ENCODE measurements around the gene PHF11.
"Not testable (repeated sequence)": the region's sequence is repeated elsewhere in the genome, so short reads cannot be mapped to it uniquely, and the experiment has no call there.

PHF11 gene

DNA sequence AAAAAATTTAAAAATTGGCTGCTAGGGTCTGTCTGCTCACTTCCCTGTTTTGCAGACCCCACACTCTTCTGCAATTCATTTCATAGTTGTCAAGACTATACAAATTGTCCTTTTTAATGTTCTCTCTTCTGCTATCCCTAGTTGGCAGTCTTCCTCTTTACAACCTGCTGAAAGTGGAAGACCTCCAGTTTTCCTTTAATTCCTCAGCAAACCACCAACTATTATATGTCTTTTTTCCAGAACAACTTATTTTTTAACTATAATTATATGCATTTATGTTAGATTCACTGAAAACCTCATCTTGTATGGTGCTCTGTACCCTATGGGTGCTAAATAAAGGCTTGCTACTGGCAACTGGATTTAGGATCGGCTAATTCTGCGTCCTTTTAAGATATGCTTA is 1.1 kb upstream of the PHF11 start:
- TF ChIP-seq POLR2A (IDR thresholded peaks at IDR 0.05; ENCODE audit: low read depth, low read length): no peak
- no peak for TF ChIP-seq PAX5 (IDR thresholded peaks at IDR 0.05; ENCODE audit: insufficient read depth, low read length, severe bottlenecking)
- TF ChIP-seq SPI1 (IDR thresholded peaks at IDR 0.05; ENCODE audit: low read depth, low read length): no peak
- no peak for TF ChIP-seq TAF1 (IDR thresholded peaks at IDR 0.05; ENCODE audit: low read depth, low read length)
- no peak for TF ChIP-seq POU2F2 (IDR thresholded peaks at IDR 0.05; ENCODE audit: low read depth, low read length)
- no peak for TF ChIP-seq POLR2AphosphoS5 (IDR thresholded peaks at IDR 0.05; ENCODE audit: low read depth, low read length)
- DNase-seq (ENCODE audit: insufficient read length, low spot score) (no peak), FAIRE-seq (no peak)

DNA sequence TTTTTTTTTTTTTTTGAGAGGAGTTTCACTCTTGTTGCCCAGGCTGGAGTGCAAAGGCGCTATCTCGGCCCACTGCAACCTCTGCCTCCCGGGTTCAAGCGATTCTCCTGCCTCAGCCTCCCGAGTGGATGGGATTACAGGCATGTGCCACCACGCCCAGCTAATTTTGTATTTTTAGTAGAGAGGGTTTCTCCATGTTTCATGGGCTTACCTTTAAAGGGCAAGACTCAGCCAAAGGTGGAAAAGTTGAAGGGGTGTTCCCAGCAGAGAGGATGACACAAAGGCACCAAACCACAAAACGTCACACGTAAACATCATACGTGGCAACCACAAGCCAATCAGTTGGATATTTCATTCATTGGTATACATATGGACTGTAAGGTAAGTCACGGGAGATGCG is 1.1 kb downstream of the PHF11 start:
- DNase-seq (ENCODE audit: insufficient read length, low spot score): not testable (repeated sequence)
- peak; percentile 65 for FAIRE-seq

DNA sequence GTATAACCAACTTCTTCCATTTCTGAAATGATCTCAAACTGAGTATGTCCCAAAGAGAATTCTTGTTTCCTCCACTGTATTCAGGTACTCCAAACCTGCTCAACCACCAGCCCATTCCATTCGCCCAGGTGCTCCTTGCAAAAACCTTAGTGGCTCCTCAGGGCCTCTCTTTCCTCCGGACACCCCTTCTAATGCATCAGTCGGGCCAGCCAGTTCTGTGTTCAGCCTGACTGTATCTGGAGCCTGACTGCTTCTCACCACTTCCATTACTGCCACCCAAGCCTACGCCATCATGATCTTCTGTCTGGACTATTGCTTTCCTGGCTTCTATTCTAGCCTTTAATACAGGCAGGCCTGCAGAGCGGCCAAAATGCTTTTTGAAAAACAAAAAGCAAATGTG is 1.5 kb downstream of the PHF11 start:
- DNase-seq (ENCODE audit: insufficient read length, low spot score) (no peak), FAIRE-seq (peak; percentile 28)
- TF ChIP-seq POU2F2 (IDR thresholded peaks at IDR 0.05; ENCODE audit: low read depth, low read length) (no peak), TAF1 (IDR thresholded peaks at IDR 0.05; ENCODE audit: low read depth, low read length) (no peak), POLR2A (IDR thresholded peaks at IDR 0.05; ENCODE audit: low read depth, low read length) (no peak), POLR2AphosphoS5 (IDR thresholded peaks at IDR 0.05; ENCODE audit: low read depth, low read length) (no peak), SPI1 (IDR thresholded peaks at IDR 0.05; ENCODE audit: low read depth, low read length) (no peak), PAX5 (IDR thresholded peaks at IDR 0.05; ENCODE audit: insufficient read depth, low read length, severe bottlenecking) (no peak)

DNA sequence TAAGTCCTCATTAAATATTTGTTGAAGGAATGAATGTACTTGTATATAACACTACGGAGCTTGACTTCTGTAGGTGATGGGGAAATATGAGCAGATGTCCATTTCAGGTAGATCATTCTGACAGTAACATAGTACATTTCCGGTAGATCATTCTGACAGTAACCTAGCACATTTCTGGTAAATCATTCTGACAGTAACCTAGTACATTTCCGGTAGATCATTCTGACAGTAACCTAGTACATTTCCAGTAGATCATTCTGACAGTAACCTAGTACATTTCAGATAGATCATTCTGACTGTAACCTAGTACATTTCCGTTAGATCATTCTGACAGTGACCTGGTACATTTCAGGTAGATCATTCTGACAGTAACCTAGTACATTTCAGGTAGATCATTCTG is 2.5 kb downstream of the PHF11 start:
- DNase-seq (ENCODE audit: insufficient read length, low spot score): no peak
- FAIRE-seq: peak; percentile 75
- TF ChIP-seq POLR2AphosphoS5 (IDR thresholded peaks at IDR 0.05; ENCODE audit: low read depth, low read length) (no peak), PAX5 (IDR thresholded peaks at IDR 0.05; ENCODE audit: insufficient read depth, low read length, severe bottlenecking) (no peak), POU2F2 (IDR thresholded peaks at IDR 0.05; ENCODE audit: low read depth, low read length) (no peak), POLR2A (IDR thresholded peaks at IDR 0.05; ENCODE audit: low read depth, low read length) (no peak), SPI1 (IDR thresholded peaks at IDR 0.05; ENCODE audit: low read depth, low read length) (no peak), TAF1 (IDR thresholded peaks at IDR 0.05; ENCODE audit: low read depth, low read length) (no peak)

DNA sequence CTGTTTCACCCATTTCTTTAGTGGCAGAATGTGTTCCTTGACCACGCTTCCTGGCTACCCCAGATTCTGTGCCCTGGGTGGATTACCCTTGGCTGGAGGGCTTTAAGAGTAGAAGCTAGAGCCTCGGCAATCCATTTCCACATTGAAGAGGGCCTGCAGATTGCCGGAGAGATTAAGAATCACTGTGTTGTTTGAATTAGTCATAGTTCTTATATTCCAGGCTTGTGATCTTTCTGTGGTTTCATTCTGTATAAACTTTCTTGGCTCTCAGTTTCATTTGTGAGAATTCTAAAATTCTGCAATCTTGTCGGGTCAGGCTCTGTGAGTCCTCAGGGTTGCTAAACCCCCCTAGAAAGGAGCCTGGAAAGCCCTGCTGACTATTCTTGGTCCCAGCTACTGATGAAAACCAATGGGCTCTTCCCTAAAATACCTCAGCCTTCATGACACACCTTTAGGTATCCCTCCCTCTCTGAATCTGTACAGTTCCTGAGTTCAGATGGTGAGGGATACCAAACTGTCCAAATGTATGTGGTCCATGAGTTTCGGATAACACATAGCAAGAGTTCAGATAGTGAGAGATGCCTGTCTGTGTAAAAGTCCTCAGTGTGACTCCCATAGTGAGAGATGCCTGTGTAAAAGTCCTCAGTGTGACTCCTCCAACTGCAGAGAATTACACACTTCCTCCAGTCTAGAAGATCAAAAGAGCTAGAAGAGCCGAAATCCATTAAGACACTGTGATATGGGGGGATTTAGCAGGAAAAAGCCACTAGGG is 4.3 kb downstream of the PHF11 start:
- TF ChIP-seq PAX5 (IDR thresholded peaks at IDR 0.05; ENCODE audit: insufficient read depth, low read length, severe bottlenecking) (no peak), SPI1 (IDR thresholded peaks at IDR 0.05; ENCODE audit: low read depth, low read length) (no peak), TAF1 (IDR thresholded peaks at IDR 0.05; ENCODE audit: low read depth, low read length) (no peak), POLR2A (IDR thresholded peaks at IDR 0.05; ENCODE audit: low read depth, low read length) (no peak), POLR2AphosphoS5 (IDR thresholded peaks at IDR 0.05; ENCODE audit: low read depth, low read length) (no peak), POU2F2 (IDR thresholded peaks at IDR 0.05; ENCODE audit: low read depth, low read length) (no peak)
- FAIRE-seq (peak; percentile 63), DNase-seq (ENCODE audit: insufficient read length, low spot score) (no peak)

DNA sequence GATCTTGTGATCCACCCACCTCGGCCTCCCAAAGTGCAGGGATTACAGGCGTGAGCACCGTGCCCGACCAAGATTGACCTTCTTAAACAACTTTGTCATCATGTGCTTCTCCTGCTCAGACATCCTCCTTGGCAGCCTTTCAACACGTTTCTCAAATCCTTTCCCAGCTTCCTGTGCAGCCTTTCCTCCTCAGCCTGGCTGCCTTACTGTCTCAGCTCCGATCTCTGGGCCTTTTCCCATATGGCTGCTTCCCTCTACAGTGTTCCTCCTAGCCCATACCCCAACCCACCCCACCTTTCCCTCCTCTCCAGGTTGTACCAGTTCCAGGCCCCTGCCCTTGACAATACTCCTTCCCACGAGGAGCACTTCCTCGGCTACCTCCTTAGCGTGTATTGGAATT is 7.2 kb downstream of the PHF11 start:
- TF ChIP-seq PAX5 (IDR thresholded peaks at IDR 0.05; ENCODE audit: insufficient read depth, low read length, severe bottlenecking): no peak
- TF ChIP-seq TAF1 (IDR thresholded peaks at IDR 0.05; ENCODE audit: low read depth, low read length): no peak
- no peak; the same call in 1 of the 2 replicates for TF ChIP-seq POLR2AphosphoS5 (IDR thresholded peaks at IDR 0.05; ENCODE audit: low read depth, low read length)
- no peak for TF ChIP-seq POU2F2 (IDR thresholded peaks at IDR 0.05; ENCODE audit: low read depth, low read length)
- TF ChIP-seq SPI1 (IDR thresholded peaks at IDR 0.05; ENCODE audit: low read depth, low read length): no peak
- no peak for TF ChIP-seq POLR2A (IDR thresholded peaks at IDR 0.05; ENCODE audit: low read depth, low read length)
- FAIRE-seq: no peak
- DNase-seq (ENCODE audit: insufficient read length, low spot score): no peak

DNA sequence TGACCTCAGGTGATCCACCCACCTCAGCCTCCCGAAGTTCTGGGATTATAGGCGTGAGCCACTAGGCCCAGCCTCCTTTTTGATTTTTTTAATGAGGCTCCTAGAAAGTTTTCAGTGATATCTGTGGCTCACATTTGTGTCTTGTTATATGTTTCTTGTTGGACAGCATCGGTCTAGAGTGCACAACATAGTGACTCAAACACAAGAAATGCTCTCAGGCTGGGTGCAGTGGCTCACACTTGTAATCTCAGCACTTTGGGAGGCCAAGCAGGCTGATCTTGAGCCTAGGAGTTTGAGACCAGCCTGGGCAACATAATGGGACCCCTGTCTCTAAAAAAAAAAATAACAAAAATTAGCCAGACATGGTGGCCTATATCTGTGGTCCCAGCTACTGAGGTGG is 8.2 kb downstream of the PHF11 start:
- FAIRE-seq: no peak
- no peak for DNase-seq (ENCODE audit: insufficient read length, low spot score)
- TF ChIP-seq SPI1 (IDR thresholded peaks at IDR 0.05; ENCODE audit: low read depth, low read length) (no peak), TAF1 (IDR thresholded peaks at IDR 0.05; ENCODE audit: low read depth, low read length) (no peak), POLR2AphosphoS5 (IDR thresholded peaks at IDR 0.05; ENCODE audit: low read depth, low read length) (no peak), PAX5 (IDR thresholded peaks at IDR 0.05; ENCODE audit: insufficient read depth, low read length, severe bottlenecking) (no peak), POLR2A (IDR thresholded peaks at IDR 0.05; ENCODE audit: low read depth, low read length) (no peak), POU2F2 (IDR thresholded peaks at IDR 0.05; ENCODE audit: low read depth, low read length) (no peak)

DNA sequence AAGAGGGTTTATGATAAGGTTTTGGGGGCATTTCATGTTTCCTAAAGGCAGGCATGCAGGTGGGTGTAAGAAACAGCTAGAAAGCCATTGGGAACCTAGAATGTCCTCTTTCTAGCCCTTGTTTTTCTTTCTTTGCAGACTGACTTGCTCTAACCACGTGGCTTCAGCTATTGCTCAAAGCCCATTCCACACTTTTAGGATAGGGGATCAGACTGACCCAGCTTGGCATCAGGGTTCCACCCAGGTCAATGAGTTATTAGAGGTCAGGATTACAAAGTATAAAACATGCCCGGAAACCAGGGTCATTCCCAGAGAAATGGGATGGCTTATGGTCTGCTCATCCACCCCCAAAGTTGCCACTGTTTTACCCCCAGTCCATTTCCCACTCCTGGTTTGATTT is 16.8 kb downstream of the PHF11 start:
- DNase-seq (ENCODE audit: insufficient read length, low spot score): no peak
- TF ChIP-seq POLR2AphosphoS5 (IDR thresholded peaks at IDR 0.05; ENCODE audit: low read depth, low read length) (no peak), POU2F2 (IDR thresholded peaks at IDR 0.05; ENCODE audit: low read depth, low read length) (no peak), SPI1 (IDR thresholded peaks at IDR 0.05; ENCODE audit: low read depth, low read length) (no peak), TAF1 (IDR thresholded peaks at IDR 0.05; ENCODE audit: low read depth, low read length) (no peak), PAX5 (IDR thresholded peaks at IDR 0.05; ENCODE audit: insufficient read depth, low read length, severe bottlenecking) (no peak), POLR2A (IDR thresholded peaks at IDR 0.05; ENCODE audit: low read depth, low read length) (no peak)
- FAIRE-seq: no peak

DNA sequence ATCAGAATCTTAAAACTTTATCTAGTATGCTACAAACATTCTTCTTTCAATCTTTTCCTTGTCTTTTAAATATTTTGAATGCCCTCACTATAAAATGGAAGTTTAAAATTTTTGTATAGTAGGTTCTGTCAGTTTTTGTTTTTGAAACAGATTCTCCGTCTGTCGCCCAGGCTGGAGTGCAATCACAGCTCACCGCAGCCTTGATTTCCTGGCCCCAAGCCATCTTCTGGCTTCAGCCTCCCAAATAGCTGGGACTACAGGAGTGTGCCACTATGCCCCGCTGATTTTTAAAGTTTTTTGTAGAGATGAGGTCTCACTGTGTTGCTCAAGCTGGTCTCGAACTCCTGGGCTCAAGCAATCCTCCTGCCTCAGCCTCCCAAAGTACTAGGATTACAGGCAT is 20.7 kb downstream of the PHF11 start:
- no peak for TF ChIP-seq POU2F2 (IDR thresholded peaks at IDR 0.05; ENCODE audit: low read depth, low read length)
- TF ChIP-seq PAX5 (IDR thresholded peaks at IDR 0.05; ENCODE audit: insufficient read depth, low read length, severe bottlenecking): no peak
- TF ChIP-seq POLR2AphosphoS5 (IDR thresholded peaks at IDR 0.05; ENCODE audit: low read depth, low read length): no peak
- no peak for TF ChIP-seq TAF1 (IDR thresholded peaks at IDR 0.05; ENCODE audit: low read depth, low read length)
- no peak for TF ChIP-seq SPI1 (IDR thresholded peaks at IDR 0.05; ENCODE audit: low read depth, low read length)
- TF ChIP-seq POLR2A (IDR thresholded peaks at IDR 0.05; ENCODE audit: low read depth, low read length): no peak
- FAIRE-seq (no peak), DNase-seq (ENCODE audit: insufficient read length, low spot score) (no peak)

DNA sequence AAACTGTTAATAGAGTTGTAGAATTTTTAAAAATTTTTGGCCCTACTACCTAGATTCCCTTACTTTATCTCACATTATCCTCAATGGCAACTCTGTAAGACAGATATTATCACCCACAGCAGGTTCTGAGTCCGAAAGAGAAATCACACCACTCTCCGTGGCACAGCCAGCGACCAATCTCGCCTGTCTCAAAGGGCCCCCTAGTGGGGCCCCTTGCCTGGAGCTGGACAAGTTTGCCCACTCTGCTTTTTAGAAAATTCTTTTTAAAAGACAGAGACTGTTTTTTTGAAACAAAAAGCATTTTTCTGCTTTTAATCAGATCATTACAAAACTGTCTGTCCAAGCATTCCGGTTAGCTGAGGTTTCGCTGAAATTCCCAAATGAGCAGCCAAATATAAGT is 21.7 kb downstream of the PHF11 start:
- FAIRE-seq (no peak), DNase-seq (ENCODE audit: insufficient read length, low spot score) (no peak)
- TF ChIP-seq TAF1 (IDR thresholded peaks at IDR 0.05; ENCODE audit: low read depth, low read length): no peak
